Measurements from ENCODE around the gene INKA2. TPM values are rescaled to one million over a fixed set of nuclear protein-coding genes. Genes with fewer than 3 reads are reported as not detected.

The INKA2 gene
- total RNA-seq, 4 donors from 2014 or later: 0.51 to 16.4 (median 6.4) TPM; not detected in 1

DNA sequence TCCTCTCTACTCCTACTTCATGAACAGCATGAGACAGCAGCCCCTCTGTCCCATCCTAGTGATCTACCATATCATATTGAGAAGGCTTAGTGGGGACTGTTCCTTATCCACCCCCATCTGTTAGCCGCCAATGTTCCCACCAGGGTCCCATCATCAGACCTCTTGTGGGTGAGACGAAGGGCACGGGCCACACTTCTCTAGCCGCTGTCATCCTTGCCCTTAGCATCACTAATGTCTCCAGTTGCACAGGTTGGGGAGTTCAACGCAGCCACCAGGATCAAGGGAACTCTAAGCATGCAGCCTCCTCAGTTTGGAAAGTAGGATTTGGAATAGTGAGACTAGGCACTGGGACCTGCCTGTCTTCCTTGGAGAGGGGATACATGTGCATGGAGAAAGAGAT lies 20.1 kb downstream of the INKA2 start:
- TF ChIP-seq, protein P1, sequence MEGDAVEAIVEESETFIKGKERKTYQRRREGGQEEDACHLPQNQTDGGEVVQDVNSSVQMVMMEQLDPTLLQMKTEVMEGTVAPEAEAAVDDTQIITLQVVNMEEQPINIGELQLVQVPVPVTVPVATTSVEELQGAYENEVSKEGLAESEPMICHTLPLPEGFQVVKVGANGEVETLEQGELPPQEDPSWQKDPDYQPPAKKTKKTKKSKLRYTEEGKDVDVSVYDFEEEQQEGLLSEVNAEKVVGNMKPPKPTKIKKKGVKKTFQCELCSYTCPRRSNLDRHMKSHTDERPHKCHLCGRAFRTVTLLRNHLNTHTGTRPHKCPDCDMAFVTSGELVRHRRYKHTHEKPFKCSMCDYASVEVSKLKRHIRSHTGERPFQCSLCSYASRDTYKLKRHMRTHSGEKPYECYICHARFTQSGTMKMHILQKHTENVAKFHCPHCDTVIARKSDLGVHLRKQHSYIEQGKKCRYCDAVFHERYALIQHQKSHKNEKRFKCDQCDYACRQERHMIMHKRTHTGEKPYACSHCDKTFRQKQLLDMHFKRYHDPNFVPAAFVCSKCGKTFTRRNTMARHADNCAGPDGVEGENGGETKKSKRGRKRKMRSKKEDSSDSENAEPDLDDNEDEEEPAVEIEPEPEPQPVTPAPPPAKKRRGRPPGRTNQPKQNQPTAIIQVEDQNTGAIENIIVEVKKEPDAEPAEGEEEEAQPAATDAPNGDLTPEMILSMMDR (IDR thresholded peaks at IDR 0.05): no peak
- TF ChIP-seq POLR2A (IDR thresholded peaks at IDR 0.05): no peak
- Histone ChIP-seq H3K4me3 (no peak overlapping the region), H3K4me1 (no peaks in the 10 kb centered on the region), H3K36me3 (no peaks in the 10 kb centered on the region), H3K27ac (no peak overlapping the region), H3K27me3 (no peaks in the 10 kb centered on the region), H3K9me3 (no peaks in the 10 kb centered on the region)
- DNase-seq: no peak
- intact Hi-C loops (cut with DNase I; ENCODE audit: low total_unique reads): no loop called here

DNA sequence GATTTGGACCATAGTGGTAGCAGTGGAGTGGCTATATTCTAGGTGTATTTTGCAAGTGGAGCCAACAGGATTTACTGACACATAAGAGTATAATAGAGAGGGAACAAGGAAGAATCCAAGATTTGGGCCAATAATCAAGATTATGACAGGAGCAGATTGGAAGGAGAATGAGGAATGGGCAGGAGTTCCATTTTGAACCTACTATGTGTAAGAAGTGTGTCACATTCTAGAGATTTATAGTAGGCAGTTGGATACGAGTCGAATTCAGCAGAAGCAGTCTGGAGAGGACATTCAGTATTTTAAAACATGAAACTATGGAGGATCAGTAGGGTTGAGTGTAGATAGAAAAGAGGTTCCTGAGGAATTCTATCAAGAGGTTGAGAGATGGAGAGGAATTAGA lies 21.7 kb downstream of the INKA2 start:
- TF ChIP-seq, protein P1 (IDR thresholded peaks at IDR 0.05): no peak
- no peaks in the 10 kb centered on the region for H3K27me3 ChIP-seq
- no peak for DNase-seq
- no peak overlapping the region for H3K27ac ChIP-seq
- no peaks in the 10 kb centered on the region for H3K36me3 ChIP-seq
- no peaks in the 10 kb centered on the region for H3K9me3 ChIP-seq
- no peak overlapping the region for H3K4me3 ChIP-seq
- H3K4me1 ChIP-seq: no peaks in the 10 kb centered on the region
- intact Hi-C loops (cut with DNase I; ENCODE audit: low total_unique reads): no loop called here

- intact Hi-C loops (cut with DNase I; ENCODE audit: low total_unique reads): no loop called here
- H3K27ac ChIP-seq: no peak overlapping the region
Observed at GRCh38 chr1:111716333-111716732, 22.9 kb downstream of the INKA2 start.

DNA sequence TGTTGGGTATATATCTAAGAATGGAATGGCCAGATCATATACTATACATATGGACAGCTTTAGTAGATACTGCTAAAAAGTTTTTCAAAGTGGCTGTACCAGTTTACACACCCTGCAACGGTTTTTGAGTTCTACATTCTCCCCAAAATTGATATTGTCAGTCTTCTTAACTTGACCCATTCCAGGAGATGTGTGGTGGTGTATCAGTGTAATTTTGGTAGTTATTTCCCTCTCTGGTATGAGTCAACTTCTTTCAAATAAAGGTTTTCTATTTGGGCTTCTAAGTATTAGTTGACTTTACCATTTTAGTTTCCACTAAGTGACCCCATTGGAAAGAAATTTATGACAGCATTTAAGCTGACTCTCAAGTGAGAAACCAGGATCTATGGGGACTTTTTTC lies 29.2 kb downstream of the INKA2 start:
- DNase-seq: no peak
- intact Hi-C loops (cut with DNase I; ENCODE audit: low total_unique reads): no loop called here
- Histone ChIP-seq H3K9me3 (no peaks in the 10 kb centered on the region), H3K27ac (no peak overlapping the region), H3K36me3 (no peaks in the 10 kb centered on the region), H3K27me3 (no peaks in the 10 kb centered on the region), H3K4me3 (no peak overlapping the region), H3K4me1 (no peaks in the 10 kb centered on the region)
- no peak for TF ChIP-seq POLR2A (IDR thresholded peaks at IDR 0.05)
- TF ChIP-seq, protein P1 (IDR thresholded peaks at IDR 0.05): no peak

More at GRCh38 chr1:111716333-111716732, 22.9 kb downstream of the INKA2 start:
- Histone ChIP-seq H3K4me3 (no peak overlapping the region), H3K36me3 (no peaks in the 10 kb centered on the region), H3K4me1 (no peaks in the 10 kb centered on the region), H3K27me3 (no peaks in the 10 kb centered on the region), H3K9me3 (no peaks in the 10 kb centered on the region)
- TF ChIP-seq POLR2A (IDR thresholded peaks at IDR 0.05): no peak
- TF ChIP-seq, protein P1 (IDR thresholded peaks at IDR 0.05): no peak
- no peak for DNase-seq

DNA sequence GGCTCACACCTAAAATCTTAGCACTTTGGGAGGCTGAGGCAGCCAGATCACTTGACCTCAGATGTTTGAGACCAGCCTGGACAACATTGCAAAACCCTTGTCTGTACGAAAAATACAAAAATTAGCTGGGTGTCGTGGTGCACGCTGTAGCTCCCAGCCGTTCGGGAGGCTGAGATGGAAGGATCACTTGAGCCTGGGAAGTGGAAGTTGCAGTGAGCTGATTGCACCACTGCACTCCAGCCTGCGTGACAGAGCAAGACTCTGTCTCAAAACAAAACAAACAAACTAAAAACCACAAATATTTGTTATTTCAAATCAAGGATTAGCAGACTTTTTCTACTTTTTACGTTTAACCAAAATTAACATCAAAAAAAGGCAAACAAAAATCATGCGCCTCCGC lies 31.3 kb downstream of the INKA2 start:
- TF ChIP-seq POLR2A (IDR thresholded peaks at IDR 0.05): no peak
- TF ChIP-seq, protein P1 (IDR thresholded peaks at IDR 0.05): no peak
- Histone ChIP-seq H3K27ac (no peak overlapping the region), H3K4me1 (no peaks in the 10 kb centered on the region), H3K9me3 (no peaks in the 10 kb centered on the region), H3K27me3 (no peaks in the 10 kb centered on the region), H3K4me3 (no peak overlapping the region), H3K36me3 (no peaks in the 10 kb centered on the region)
- DNase-seq: no peak
- intact Hi-C loops (cut with DNase I; ENCODE audit: low total_unique reads): no loop called here
